GM19238 (cell line): Measurements from ENCODE around the gene CDCA5.
A peak's percentile ranks its signal among the peaks of the same experiment; 100 is the strongest.

Experiments
- DNase-seq: peaks from one replicate; pipeline ENCODE4 v3.0.0; 2011; ENCODE audit warnings: low spot score; ENCODE audit not compliant: insufficient read length

Gene CDCA5

GRCh38 chr11:65071907-65072630 is 11.8 kb downstream of the CDCA5 start:
- DNase-seq: no peak

DNA sequence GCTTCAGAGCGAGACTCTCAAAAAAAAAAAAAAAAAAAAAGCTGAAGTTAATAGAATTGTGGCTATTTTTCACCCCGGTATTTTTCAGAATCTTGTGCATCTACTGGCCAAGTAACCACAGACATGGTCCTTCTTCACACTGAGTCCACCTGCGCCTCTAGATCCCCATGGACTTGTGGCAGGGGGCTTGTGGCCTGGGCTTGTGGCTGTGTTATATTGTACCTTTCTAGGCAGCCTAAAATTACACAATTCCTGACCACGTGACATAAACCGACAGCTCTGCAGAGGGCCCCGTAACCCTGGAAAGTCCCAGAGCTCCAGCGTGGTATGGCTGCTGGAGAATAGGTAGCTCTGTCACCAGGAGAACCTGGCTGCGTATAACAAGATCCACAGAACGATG is 14.6 kb downstream of the CDCA5 start:
- DNase-seq: no peak

DNA sequence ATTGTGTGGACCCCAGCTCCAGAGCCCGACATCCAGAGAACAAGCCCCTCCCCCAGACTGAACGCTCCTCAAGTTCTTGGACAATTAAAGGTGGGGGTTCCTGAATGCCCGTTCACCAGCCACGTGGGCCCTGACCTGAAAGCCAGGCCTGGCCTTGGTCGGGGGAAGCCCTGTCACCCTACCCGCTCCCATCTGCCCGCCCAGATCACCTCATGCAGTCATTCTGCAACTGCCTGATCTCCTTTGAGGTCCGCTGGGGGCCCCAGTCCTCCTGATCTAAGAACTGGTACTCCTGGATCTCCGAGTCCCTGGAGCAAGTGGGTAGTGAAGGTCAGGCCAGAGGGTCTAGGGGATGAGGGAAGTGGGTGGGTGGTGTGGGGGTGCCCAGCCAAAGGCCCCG is 16.4 kb downstream of the CDCA5 start:
- no peak for DNase-seq

GRCh38 chr11:65066805-65067291 is 17.0 kb downstream of the CDCA5 start:
- DNase-seq: no peak

DNA sequence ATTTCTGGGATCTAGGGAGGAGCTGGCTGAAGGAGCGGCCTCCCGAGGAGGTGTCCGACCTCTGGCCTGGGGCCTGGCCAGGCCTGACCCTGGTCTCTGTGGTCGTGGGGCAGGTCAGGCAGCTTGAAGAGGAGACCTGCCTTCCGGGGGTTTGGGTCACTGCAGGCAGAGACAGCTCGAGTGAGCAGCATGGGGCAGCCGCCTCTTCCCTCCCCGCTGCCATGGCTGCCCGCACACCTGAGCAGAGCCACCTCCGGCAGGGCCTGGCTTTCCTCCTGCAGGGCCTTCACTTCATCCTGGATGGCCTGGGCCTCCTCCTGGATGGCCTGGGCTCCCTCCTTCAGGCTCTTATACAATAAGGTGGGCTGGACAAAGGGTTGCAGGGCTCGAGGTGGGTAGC is 17.5 kb downstream of the CDCA5 start:
- DNase-seq: no peak

DNA sequence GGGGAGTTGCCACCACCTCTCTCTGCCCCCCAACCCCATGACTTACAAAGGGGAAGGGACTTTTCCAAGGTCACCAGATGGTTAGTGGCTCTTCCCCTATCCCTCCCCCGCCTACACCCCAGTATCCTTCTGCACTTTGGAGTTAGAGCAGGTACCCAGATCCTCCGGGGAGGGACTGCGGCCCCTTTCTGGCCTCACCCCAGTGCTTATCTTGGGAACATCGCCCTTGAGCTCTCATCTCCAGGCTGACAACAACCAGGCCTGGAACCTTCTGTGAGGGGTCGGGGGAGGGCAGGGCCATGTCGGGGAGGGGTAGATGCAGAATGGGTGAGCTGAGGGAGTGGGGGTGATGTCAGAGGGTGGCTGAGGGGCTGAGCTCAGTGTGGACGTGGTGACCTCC is 18.0 kb downstream of the CDCA5 start:
- no peak for DNase-seq

- no peak for DNase-seq
Observed at GRCh38 chr11:65064847-65065240, 19.0 kb downstream of the CDCA5 start.

DNA sequence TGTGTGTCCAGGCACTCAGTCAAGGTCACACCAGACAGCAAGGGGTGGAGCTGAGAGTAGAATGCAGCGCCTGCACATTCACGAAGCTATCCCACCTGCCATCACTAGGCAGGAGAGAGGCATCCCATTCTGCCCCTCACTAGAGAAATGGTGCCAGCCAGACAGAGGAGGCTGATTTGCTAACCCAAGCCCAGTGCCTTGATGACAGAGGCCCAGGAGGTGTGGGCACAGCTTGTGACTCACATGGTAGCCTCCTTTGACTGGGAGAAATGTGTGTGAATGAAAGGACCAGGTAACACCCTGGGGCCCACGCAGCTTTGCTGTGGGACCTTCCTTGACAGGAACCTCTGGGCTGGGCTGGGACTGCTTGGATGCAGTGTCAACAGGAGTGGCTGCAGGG is 20.3 kb downstream of the CDCA5 start:
- DNase-seq: no peak

DNA sequence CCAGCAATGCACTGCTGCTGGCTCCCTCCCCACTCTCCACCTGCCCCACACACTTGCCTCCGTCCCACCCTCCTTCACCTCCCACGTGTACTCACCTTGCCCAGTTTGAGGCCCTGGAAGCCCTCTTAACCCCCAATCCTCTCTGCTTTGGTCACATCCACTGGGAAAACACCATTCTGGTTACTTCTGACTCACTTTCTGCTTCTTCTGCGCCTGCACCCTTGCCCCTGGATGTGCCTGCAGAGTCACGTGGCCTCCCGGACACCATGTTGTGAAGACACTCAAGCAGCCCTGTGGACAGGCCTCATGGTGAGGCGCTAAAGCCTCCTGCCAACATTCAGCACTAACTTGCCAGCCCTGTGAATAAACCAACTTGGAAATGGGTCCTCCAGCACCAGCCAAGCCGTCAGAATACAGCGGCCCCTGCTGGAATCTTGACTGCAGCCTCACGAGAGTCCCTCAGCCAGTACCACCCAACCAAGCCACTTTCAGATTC is 22.9 kb downstream of the CDCA5 start:
- DNase-seq: no peak

DNA sequence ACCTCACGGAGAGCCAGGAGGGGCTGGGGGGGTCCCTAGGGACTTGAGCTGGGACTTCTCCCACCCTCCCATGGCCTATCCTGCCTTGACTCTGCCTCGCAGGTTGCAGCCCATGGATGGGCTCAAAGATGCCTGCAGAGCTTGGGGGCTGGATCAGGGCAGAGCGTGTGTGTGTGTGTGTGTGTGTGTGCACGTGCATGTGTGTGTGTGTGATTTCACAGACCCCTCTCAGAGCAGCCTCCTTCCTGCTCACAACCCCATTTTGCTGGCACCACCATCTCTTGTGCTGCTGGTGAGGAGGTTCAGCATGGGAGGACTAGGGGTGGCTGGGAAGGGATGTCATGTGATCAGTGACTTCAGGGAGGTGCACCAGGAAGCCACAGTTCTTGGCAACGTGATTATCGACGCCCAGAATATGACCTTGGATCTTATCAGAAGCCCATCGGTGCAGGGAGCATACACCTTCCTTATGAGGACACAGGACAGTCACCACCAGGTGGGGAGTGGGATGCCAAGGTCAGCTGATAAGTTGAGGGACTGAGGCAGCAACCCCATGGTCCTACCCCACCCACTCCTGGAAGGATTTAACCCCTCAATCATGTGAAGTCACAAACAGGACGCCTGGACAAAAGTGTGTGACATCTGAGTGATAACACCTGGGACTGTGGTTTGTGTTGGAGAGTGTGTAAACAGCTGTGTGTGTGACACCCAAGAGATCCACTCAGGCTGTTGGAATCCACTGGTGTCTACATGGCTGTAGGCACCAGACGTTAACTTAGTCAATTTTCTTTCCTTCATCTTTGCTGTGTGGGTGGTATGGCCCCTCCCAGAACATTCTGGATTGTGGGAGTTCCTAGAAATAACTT is 23.6 kb downstream of the CDCA5 start:
- no peak for DNase-seq

GRCh38 chr11:65059523-65059922 is 24.3 kb downstream of the CDCA5 start:
- DNase-seq: no peak

GRCh38 chr11:65058419-65059054 is 25.3 kb downstream of the CDCA5 start, which contains the start of gene NAALADL1:
Gene NAALADL1, minus strand, starts transcription at chr11:65058553. Its CDS starts 32 bp downstream, at chr11:65058521.
- no peak for DNase-seq

- DNase-seq: no peak
Observed at GRCh38 chr11:65058012-65058411, 25.8 kb downstream of the CDCA5 start.

GRCh38 chr11:65057526-65057925 is 26.3 kb downstream of the CDCA5 start:
- DNase-seq: no peak

DNA sequence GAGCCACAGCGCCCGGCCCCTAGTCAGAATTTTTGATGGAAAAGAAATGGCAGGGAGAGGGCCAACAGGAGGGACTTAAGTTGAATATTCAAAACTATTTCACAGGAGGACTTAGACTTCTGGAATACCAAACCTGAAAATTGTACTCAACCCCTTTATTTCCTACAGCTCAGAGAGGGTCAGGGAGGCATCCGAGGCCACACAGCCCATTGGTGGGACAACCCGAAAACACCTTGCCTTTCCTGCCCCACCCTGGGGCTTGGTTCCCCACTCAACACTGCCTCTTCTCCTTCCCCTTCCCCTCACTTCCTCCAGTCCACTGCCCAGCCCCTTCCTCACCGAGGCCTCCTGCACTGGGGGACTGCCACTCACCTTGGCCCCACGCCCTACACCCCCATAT is 26.8 kb downstream of the CDCA5 start:
- no peak for DNase-seq

GRCh38 chr11:65055538-65055937 is 28.3 kb downstream of the CDCA5 start:
- DNase-seq: peak; percentile 36

GRCh38 chr11:65053827-65054508 is 29.9 kb downstream of the CDCA5 start:
- DNase-seq: peak; percentile 44

- DNase-seq: no peak
Observed at GRCh38 chr11:65051398-65051858, 32.4 kb downstream of the CDCA5 start.

- peak; percentile 45 for DNase-seq
Observed at GRCh38 chr11:65047581-65048422, 36.0 kb downstream of the CDCA5 start.

DNA sequence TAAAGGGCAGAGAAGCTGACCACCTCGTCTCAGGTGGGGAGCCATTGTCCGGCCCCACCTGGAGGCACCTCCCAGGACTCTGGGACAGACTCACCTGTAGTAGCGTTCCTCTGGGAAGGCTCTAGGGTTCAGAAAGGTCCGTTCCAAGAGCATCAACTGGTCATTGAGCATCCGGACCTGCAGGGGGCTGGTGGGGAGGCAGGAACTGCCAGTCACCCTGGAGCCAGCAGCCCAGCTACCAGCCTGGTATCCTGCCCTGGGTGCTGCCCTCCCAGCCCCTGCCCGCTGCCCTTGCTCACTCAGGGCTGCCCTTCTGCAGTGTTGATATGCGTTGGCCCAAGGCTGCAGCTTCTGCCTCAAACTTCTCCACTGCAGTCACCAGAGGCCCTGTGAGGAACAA is 38.1 kb downstream of the CDCA5 start:
- DNase-seq: no peak
